ENCODE measurements around the gene CAMTA1. TPM values are rescaled to one million over a fixed set of nuclear protein-coding genes. Genes with fewer than 3 reads are reported as not detected.

CAMTA1 gene
- total and polyA plus RNA-seq, 9 of the 15 experiments (the other 6 are each of a cell fraction or from before 2014, with no cell fraction given) = 43.9 to 161 (median 65.9) TPM

GRCh38 chr1:7478809-7479499 lies 693.7 kb downstream of the CAMTA1 start:
- Histone ChIP-seq H3K36me3 (ENCODE audit: control insufficient read depth, insufficient read depth, low read length) (no peaks in the 10 kb centered on the region), H2AFZ (ENCODE audit: low read depth, low read length) (no peak overlapping the region), H3K4me3 (no peak overlapping the region), H3K27ac (ENCODE audit: extremely low read depth, low read depth, low read length) (no peak overlapping the region), H3K9me3 (replicated peaks; ENCODE audit: control insufficient read depth, insufficient read depth, low read depth, low read length) (no peaks in the 10 kb centered on the region; the same call in 1 of the 2 replicates), H3K4me1 (replicated peaks in 1 of 2; ENCODE audit: control insufficient read depth in 2 of 2, insufficient read depth in 2 of 2, low read length in 2 of 2) (no peaks in the 10 kb centered on the region), H3K4me2 (ENCODE audit: insufficient read depth, low read length) (no peak overlapping the region), H3K27me3 (ENCODE audit: control insufficient read depth in 2 of 2, insufficient read depth in 2 of 2, low read length in 2 of 2) (peaks cover 19 to 85% of the 10 kb centered on the region in 2 experiments), H3K79me2 (ENCODE audit: control insufficient read depth, insufficient read depth, low read length) (no peaks in the 10 kb centered on the region), H3K9me1 (ENCODE audit: control insufficient read depth, insufficient read depth, low read length) (no peaks in the 10 kb centered on the region), H3K9ac (ENCODE audit: insufficient read depth in 1 of 2, low read depth in 2 of 2, low read length in 2 of 2) (no peak overlapping the region), H4K20me1 (replicated peaks; ENCODE audit: control insufficient read depth, insufficient read depth, low read length) (peaks cover 27% of the 10 kb centered on the region)
- DNase-seq (ENCODE audit: extremely low read depth in 1 of 4, low spot score in 3 of 4) (no peak), ATAC-seq (no peak), FAIRE-seq (no peak)
- intact Hi-C loops (cut with micrococcal nuclease) (no loop called here), in situ Hi-C loops (cut with MboI) (no loop called here)
- no TSS peak for BruUV-seq (replicated peaks)
- WGBS (ENCODE audit: insufficient coverage, low coverage, missing lambda C conversion rate) = 1% methylated on average over 14 of the region's 14 CpGs
- ChIA-PET POLR2A (interaction anchor here (1.2 kb wide), 1 partner anchor 11 kb away, joined by 4 read pairs; no protein-coding TSS in a partner anchor), CTCF (ENCODE audit: low intra/inter-chr PET ratio) (interaction anchor here (0.6 kb wide), 1 partner anchor 84 kb away, joined by 3 read pairs; no protein-coding TSS in a partner anchor)
- TF ChIP-seq EGR1 (conservative IDR thresholded peaks at IDR 0.05) (peak; percentile 62), ARID2 (IDR thresholded peaks at IDR 0.05) (no peak)

DNA sequence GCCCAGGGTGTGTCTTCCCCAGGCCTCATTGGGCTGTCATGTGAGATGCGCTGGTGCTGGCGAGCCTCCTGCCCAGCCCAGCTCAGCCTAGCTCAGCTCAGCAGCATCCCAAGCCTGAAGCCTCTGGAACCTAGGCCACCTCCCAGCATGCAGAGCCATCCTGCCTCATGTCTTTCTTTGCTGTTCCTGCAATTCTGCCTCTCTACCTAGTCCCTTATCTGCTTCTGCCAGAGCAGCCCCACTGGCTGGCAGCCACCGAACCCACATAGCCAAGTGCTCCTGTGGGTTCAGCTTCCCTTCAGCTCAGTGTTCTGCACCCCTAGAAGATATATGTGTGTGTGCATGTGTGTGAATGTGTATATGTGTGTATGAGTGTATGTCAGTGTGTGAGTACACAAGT lies 694.3 kb downstream of the CAMTA1 start:
- ATAC-seq (no peak), FAIRE-seq (no peak), DNase-seq (ENCODE audit: extremely low read depth in 1 of 4, low spot score in 3 of 4) (no peak)
- Histone ChIP-seq H4K20me1 (replicated peaks; ENCODE audit: control insufficient read depth, insufficient read depth, low read length) (peaks cover 27% of the 10 kb centered on the region), H2AFZ (ENCODE audit: low read depth, low read length) (no peak overlapping the region), H3K79me2 (ENCODE audit: control insufficient read depth, insufficient read depth, low read length) (no peaks in the 10 kb centered on the region), H3K4me3 (no peak overlapping the region), H3K36me3 (ENCODE audit: control insufficient read depth, insufficient read depth, low read length) (no peaks in the 10 kb centered on the region), H3K4me1 (replicated peaks in 1 of 2; ENCODE audit: control insufficient read depth in 2 of 2, insufficient read depth in 2 of 2, low read length in 2 of 2) (no peaks in the 10 kb centered on the region), H3K9me1 (ENCODE audit: control insufficient read depth, insufficient read depth, low read length) (no peaks in the 10 kb centered on the region), H3K9me3 (replicated peaks; ENCODE audit: control insufficient read depth, insufficient read depth, low read depth, low read length) (no peaks in the 10 kb centered on the region; the same call in 1 of the 2 replicates), H3K27me3 (ENCODE audit: control insufficient read depth in 2 of 2, insufficient read depth in 2 of 2, low read length in 2 of 2) (peaks cover 19 to 85% of the 10 kb centered on the region in 2 experiments), H3K4me2 (ENCODE audit: insufficient read depth, low read length) (no peak overlapping the region), H3K9ac (ENCODE audit: insufficient read depth in 1 of 2, low read depth in 2 of 2, low read length in 2 of 2) (no peak overlapping the region; a peak in 1 of 4 replicates), H3K27ac (ENCODE audit: extremely low read depth, low read depth, low read length) (no peak overlapping the region)
- TF ChIP-seq IRF2 (CRISPR knock-in tag; IDR thresholded peaks at IDR 0.05) (no peak), GTF2E2 (tag; IDR thresholded peaks at IDR 0.05) (no peak), HCFC1 (IDR thresholded peaks at IDR 0.05; ENCODE audit: low read depth, low read length) (no peak), CBX1 (IDR thresholded peaks at IDR 0.05; ENCODE audit: low read depth) (no peak), SLC30A9 (CRISPR knock-in tag; IDR thresholded peaks at IDR 0.05) (no peak), MEF2A (IDR thresholded peaks at IDR 0.05; ENCODE audit: control insufficient read depth, low read depth, low read length) (no peak), NFE2 (IDR thresholded peaks at IDR 0.05; ENCODE audit: low read depth) (no peak), ZNF436 (CRISPR knock-in tag; IDR thresholded peaks at IDR 0.05) (no peak)
- intact Hi-C loops (cut with micrococcal nuclease) = no loop called here
- in situ Hi-C loops (cut with MboI) = no loop called here
- 0% methylated on average over 3 of the region's 3 CpGs for WGBS (ENCODE audit: insufficient coverage, low coverage, missing lambda C conversion rate)
- CTCF ChIA-PET (ENCODE audit: low intra/inter-chr PET ratio) = interaction anchor here (0.6 kb wide), 1 partner anchor 83 kb away, joined by 3 read pairs; no protein-coding TSS in a partner anchor
- POLR2A ChIA-PET = interaction anchor here (1.2 kb wide), 1 partner anchor 10 kb away, joined by 4 read pairs; no protein-coding TSS in a partner anchor
- no TSS peak for BruUV-seq (replicated peaks)
